Loucy (cell line): ENCODE data around the gene TUBA1C.

Experiments
- CTCF ChIP-seq: fragments of 200-600 bp; sonication (generic); conservative IDR thresholded peaks from 2 replicates; pipeline ENCODE4 v1.5.1; 2014; ENCODE audit warnings: mild to moderate bottlenecking, antibody characterized with exemption, low read length
- EZH2phosphoT487 ChIP-seq: fragments of 200-600 bp; IDR thresholded peaks from 2 replicates; pipeline ENCODE4 v1.6.1; 2018; ENCODE audit warnings: antibody characterized with exemption, mild to moderate bottlenecking, moderate library complexity, borderline replicate concordance

GRCh38 chr12:49223122-49223521 lies 41.8 kb upstream of the TUBA1C start:
- TF ChIP-seq CTCF: no peak
- TF ChIP-seq EZH2phosphoT487: no peak
